ENCODE results near the gene CILP. TPM values are rescaled to one million over a fixed set of nuclear protein-coding genes. Genes with fewer than 3 reads are reported as not detected.
"Not testable (repeated sequence)": the region's sequence is repeated elsewhere in the genome, so short reads cannot be mapped to it uniquely, and the experiment has no call there.

CILP gene
- total RNA-seq, 1 donor from 2014 or later = 0.12 TPM

DNA sequence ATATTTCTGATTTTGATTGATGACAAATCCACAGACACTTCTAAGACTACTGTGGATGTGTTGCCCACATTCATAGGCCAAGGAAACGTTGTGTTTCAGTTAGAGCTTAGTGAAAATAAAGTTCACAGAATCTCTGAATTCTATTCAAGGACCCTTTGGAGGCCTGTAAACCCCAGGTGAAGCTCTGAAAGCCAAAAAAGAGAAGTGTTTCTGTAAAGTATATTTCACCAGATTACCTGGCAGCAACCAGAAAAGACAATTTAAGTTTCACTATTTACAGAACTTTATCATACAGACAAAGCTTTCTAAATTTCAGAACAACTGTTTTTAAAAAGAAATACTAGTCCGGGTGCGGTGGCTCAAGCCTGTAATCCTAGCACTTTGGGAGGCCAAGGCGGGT lies 28.7 kb downstream of the CILP start:
- TF ChIP-seq, protein P1, sequence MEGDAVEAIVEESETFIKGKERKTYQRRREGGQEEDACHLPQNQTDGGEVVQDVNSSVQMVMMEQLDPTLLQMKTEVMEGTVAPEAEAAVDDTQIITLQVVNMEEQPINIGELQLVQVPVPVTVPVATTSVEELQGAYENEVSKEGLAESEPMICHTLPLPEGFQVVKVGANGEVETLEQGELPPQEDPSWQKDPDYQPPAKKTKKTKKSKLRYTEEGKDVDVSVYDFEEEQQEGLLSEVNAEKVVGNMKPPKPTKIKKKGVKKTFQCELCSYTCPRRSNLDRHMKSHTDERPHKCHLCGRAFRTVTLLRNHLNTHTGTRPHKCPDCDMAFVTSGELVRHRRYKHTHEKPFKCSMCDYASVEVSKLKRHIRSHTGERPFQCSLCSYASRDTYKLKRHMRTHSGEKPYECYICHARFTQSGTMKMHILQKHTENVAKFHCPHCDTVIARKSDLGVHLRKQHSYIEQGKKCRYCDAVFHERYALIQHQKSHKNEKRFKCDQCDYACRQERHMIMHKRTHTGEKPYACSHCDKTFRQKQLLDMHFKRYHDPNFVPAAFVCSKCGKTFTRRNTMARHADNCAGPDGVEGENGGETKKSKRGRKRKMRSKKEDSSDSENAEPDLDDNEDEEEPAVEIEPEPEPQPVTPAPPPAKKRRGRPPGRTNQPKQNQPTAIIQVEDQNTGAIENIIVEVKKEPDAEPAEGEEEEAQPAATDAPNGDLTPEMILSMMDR (conservative IDR thresholded peaks at IDR 0.05) = no peak
- Mint-ChIP-seq H3K36me3 (ENCODE audit: low read depth) (no peaks in the 10 kb centered on the region), H3K4me1 (peaks cover 27% of the 10 kb centered on the region), H3K27ac (ENCODE audit: unreplicated experiment) (no peak overlapping the region), H3K4me3 (peak overlapping the region; percentile 97), H3K9me3 (no peaks in the 10 kb centered on the region), H3K27me3 (ENCODE audit: low read depth) (no peaks in the 10 kb centered on the region)
- no peak for DNase-seq (ENCODE audit: low read depth, low spot score)

DNA sequence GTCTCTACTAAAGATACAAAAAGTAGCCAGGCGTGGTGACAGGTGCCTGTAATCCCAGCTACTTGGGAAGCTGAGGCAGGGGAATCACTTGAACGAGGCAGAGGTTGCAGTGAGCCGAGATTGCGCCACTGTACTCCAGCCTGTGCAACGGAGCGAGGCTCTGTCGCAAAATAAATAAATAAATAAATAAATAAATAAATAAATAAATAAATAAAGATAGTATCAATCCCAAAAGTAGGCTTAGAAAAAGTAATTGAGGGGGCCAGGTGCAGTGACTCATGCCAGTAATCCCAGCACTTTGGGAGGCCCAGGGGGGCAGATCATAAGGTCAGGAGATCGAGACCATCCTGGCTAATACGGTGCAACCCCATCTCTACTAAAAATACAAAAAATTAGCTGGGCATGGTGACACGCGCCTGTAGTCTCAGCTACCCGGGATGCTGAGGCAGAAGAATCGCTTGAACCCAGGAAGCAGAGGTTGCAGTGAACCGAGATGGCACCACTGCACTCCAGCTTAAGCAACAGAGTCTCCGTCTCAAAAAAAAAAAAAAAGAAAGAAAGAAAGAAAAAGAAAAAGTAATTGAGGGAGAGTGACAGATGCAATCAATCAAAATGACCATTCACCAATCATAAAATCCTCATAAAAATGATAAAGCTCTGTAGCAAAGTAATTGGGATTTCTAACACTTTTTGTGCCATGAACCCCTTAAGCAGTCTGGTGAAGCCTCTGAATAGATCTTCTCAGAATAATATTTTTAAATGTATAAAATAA lies 29.5 kb downstream of the CILP start:
- H3K4me1 Mint-ChIP-seq = peaks cover 27% of the 10 kb centered on the region
- peak overlapping the region; percentile 72 for H3K4me3 Mint-ChIP-seq
- H3K27ac Mint-ChIP-seq (ENCODE audit: unreplicated experiment); H3K36me3 Mint-ChIP-seq (ENCODE audit: low read depth); DNase-seq (ENCODE audit: low read depth, low spot score); H3K9me3 Mint-ChIP-seq; H3K27me3 Mint-ChIP-seq (ENCODE audit: low read depth): not testable (repeated sequence)

DNA sequence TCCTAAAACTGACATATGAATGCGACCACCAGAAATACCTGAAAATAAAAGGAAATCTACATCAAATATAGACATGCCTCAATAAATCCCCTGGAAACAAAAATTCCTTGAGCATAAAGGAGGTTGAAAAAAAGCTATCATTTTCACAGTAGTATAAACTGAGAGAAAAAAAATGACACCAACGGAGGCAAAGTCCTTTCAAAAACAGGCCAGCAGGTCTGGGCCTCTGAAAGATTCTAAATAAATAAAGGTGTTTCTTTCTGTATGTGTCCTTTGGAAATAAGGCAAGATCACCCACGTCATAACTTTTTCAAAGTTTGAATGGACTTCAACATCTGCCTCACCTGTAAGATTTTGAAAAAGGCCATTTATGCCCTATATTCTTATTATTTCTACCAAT lies 31.1 kb downstream of the CILP start:
- Mint-ChIP-seq H3K4me3 (no peak overlapping the region), H3K27ac (ENCODE audit: unreplicated experiment) (no peak overlapping the region), H3K27me3 (ENCODE audit: low read depth) (no peaks in the 10 kb centered on the region), H3K4me1 (peaks cover 22% of the 10 kb centered on the region), H3K9me3 (no peaks in the 10 kb centered on the region), H3K36me3 (ENCODE audit: low read depth) (no peaks in the 10 kb centered on the region)
- DNase-seq (ENCODE audit: low read depth, low spot score) = no peak
- TF ChIP-seq, protein P1 (conservative IDR thresholded peaks at IDR 0.05) = no peak

DNA sequence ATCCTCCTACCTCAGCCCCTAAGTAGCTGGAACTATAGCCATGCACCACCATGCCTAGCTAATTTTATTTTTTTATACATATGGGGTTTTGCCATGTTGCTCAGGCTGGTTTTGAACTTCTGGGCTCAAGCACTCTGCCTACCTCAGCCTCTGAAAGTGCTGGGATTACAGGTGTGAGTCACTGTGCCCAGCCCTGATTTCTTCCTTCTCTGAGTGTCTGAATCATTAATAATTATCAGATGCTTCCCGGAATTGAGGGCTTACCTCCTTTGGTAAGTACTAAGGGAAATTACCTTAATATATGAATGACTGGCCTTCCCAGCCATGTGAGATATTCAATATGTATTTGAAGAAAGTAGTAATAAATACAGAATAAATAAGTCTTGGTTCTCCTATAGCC lies 33.4 kb downstream of the CILP start:
- no peak overlapping the region for H3K4me3 Mint-ChIP-seq
- DNase-seq (ENCODE audit: low read depth, low spot score) = no peak
- no peaks in the 10 kb centered on the region for H3K27me3 Mint-ChIP-seq (ENCODE audit: low read depth)
- TF ChIP-seq, protein P1 (conservative IDR thresholded peaks at IDR 0.05) = no peak
- peaks cover 7% of the 10 kb centered on the region for H3K4me1 Mint-ChIP-seq
- peaks cover 5% of the 10 kb centered on the region for H3K36me3 Mint-ChIP-seq (ENCODE audit: low read depth)
- no peak overlapping the region for H3K27ac Mint-ChIP-seq (ENCODE audit: unreplicated experiment)
- H3K9me3 Mint-ChIP-seq = no peaks in the 10 kb centered on the region

DNA sequence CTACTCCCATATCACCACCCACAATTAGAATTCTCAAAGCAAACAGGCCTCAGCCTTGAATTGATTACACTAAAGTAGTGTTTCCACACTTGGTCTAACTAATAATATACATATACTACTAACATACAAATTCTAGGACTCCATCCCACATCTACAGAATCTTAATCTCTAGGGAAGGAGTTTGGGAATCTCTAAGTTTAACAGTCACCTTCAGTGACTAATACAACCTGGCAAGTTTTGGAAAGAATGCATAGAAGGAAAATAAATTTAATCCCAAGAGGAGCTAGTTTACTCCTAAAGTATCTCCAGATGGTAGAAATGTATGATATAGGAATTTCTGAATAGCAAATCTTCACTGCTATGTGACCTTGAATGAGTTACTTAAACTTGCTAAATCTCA lies 35.2 kb downstream of the CILP start:
- Mint-ChIP-seq H3K4me3 (no peak overlapping the region), H3K27me3 (ENCODE audit: low read depth) (no peaks in the 10 kb centered on the region), H3K27ac (ENCODE audit: unreplicated experiment) (no peak overlapping the region), H3K9me3 (no peaks in the 10 kb centered on the region), H3K4me1 (no peaks in the 10 kb centered on the region), H3K36me3 (ENCODE audit: low read depth) (peaks cover 9% of the 10 kb centered on the region)
- TF ChIP-seq, protein P1 (conservative IDR thresholded peaks at IDR 0.05) = no peak
- DNase-seq (ENCODE audit: low read depth, low spot score) = no peak

DNA sequence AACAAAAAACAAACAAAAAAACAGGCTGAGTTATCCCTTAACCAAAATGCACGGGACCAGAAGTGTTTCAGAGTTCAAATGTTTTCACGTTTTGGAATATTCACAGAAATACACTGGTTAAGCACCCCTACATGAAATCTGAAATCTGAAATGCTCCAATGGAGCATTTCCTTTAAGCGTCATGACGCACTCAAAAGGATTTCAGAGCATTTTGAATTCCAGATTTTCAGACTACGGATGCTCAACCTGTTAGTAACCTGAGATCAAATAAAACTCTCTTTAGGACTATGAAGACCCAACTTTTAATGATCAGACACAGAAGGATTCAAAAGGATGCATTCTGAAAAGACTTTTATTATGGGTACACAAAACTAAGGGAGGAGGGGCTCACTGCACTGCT lies 35.8 kb downstream of the CILP start:
- Mint-ChIP-seq H3K27me3 (ENCODE audit: low read depth) (no peaks in the 10 kb centered on the region), H3K9me3 (no peaks in the 10 kb centered on the region)

More for the DNA sequence above, 35.8 kb downstream of the CILP start:
- Mint-ChIP-seq H3K4me1 (no peaks in the 10 kb centered on the region), H3K36me3 (ENCODE audit: low read depth) (peaks cover 9% of the 10 kb centered on the region), H3K27ac (ENCODE audit: unreplicated experiment) (no peak overlapping the region), H3K4me3 (no peak overlapping the region)
- no peak for DNase-seq (ENCODE audit: low read depth, low spot score)
- TF ChIP-seq, protein P1 (conservative IDR thresholded peaks at IDR 0.05) = no peak
